IPS-NIHi7 (cell line): ENCODE data around the gene REEP5.
"Not testable (repeated sequence)": the region's sequence is repeated elsewhere in the genome, so short reads cannot be mapped to it uniquely, and the experiment has no call there.

Source experiments
- DNase-seq: peaks from one replicate; pipeline ENCODE4 v3.0.0; 2012; ENCODE audit warnings: mixed read lengths; ENCODE audit errors: extremely low spot score

The REEP5 gene

DNA sequence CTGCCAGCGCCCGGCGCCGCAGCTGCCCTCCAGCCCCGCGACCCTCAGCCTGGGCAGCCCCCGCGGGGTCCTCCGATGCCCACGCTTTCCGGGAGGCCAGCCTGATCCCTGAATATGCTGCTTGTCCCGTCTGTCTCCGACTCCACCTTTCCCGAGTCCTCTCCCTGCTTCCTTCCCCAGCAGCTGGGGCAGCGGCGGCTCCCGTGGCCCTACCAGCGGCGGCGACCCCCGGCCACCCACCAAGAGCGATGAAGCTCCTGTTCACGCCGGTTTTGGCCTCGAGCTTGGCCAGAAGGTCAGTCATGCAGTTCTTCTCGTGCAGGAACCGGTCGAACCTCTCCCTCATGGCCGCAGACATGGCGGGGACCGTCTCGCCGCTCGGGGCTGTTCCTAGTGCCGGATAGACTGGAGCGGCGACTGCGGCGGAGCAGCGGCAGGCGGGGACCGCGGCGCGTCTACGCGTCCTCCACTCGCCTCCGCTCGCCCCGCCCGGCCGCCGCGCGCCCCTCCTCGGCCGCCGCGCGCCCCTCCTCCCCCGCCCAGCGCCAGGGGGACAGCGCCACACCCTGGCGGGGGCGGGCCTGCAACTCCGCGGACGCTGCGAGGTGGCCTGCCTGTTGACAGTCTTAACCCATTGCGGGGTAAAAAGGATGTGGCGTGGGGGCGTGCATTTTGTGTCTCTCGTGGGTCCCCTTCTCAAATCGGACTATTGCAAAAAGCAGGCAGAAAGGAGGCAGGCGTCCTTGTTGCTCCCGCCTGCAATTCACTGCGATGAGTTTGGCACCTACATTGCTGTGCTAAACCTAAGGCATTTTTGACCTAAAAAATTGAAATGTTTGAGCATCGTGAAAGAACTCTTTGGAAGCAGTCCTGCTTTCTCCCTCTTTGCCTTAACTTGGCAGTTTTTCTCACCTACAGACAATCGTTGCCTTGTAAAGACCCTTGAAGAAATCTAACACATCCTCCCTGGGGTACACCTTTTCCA is at the start of gene REEP5:
Gene REEP5 (minus strand): TSS at position 395 of the 985 bp plus-strand sequence. CDS start 37 bp downstream, at position 358.
- peak; percentile 96 for DNase-seq

DNA sequence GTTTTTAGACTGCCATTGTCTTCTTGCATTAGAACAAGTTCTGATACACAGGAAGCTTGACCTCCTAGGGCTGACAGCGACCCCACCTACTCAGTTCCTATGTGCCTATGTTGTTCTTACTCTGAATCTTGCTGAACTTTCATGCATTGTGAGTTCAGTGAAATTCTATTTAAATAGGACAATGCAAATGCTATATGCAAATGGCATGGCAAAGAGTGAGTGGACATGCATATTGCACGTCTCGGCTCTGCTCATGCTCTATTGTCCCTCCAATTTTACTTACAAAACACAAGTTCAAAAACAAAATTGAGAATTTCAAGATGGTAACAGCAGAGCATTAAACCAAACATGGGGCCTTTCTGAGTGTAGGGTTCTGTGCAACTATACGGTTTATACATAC is 49.2 kb upstream of the REEP5 start:
- DNase-seq: no peak

- DNase-seq: no peak
These were observed 46.5 kb upstream of the REEP5 start for GRCh38 chr5:112968411-112969106.

GRCh38 chr5:112967520-112968083 is 45.6 kb upstream of the REEP5 start:
- no peak for DNase-seq

DNA sequence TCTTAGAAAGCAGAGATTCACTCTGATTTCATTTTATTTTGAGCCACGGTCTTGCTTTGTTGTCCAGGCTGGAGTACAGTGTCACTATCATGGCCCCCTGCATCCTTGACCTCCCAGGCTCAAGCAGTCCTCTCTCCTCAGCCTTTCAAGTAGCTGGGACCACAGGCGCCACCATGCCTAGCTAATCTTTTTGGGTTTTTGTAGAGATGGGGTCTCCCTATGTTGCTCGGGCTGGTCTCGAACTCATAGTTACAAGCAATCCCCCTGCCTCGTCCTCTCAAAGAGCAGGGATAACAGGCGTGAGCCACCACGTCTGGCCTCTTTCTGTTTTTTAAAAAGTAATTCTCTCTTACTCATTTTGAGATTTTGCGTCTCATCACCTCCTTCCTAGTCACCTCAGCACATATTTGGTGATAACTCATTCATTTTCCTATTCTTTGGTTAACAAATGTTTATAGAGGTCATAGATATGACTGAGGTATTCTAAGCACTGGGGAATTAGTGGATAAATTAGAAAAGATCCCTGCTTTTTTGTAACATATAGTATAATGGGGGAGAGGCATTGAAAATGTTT is 43.8 kb upstream of the REEP5 start:
- DNase-seq: no peak

DNA sequence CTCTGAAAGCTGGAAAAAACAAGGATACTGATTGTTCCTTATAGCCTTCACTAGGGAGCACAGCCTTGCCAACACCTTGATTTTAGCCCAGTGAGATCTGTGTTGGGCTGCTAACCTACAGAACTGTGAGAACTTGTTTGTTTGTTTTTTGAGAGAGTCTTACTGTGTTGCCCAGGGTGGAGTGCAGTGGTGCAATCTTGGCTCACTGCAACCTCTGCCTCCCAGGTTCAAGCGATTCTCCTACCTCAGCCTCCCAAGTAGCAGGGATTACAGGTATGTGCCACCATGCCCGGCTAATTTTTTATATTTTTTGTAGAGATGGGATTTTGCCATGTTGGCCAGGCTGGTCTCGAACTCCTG is 41.3 kb upstream of the REEP5 start:
- not testable (repeated sequence) for DNase-seq

GRCh38 chr5:112960863-112961504 is 39.0 kb upstream of the REEP5 start:
- DNase-seq: no peak

DNA sequence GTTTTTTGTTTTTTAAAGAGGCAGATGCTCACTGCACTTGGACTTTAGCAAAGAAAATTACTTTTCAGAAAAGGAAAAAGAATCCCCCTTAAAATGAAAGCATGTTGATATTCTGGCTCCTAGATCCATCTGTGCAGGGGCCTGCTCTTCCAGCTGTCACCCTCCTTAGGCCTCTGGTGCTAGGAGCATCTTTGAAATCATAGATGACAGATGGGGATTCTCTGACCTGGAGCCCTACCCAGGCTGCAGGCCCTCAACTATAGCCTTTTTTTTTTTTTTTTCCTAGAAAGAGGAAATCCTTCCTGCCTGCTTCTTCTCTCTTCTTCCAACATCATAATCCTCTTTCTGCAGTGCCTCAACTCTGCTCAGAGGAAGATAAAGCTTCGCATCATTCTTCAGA is 38.3 kb upstream of the REEP5 start:
- no peak for DNase-seq

DNA sequence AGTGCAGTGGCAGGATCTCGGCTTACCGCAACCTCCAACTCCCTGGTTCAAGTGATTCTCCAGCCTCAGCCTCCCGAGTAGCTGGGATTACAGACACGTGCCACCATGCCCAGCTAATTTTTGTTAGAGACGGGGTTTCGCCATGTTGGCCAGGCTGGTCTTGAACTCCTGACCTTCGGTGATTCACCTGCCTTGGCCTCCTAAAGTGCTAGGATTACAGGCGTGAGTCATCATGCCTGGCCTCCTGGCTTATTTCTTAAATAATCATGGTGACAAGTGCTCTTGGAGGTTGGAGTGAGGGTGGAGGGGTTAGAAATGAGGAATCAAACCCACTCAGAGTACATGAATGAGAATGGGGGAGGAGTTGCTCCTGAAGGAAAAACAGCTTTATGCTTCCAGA is 37.8 kb upstream of the REEP5 start:
- DNase-seq: not testable (repeated sequence)

DNA sequence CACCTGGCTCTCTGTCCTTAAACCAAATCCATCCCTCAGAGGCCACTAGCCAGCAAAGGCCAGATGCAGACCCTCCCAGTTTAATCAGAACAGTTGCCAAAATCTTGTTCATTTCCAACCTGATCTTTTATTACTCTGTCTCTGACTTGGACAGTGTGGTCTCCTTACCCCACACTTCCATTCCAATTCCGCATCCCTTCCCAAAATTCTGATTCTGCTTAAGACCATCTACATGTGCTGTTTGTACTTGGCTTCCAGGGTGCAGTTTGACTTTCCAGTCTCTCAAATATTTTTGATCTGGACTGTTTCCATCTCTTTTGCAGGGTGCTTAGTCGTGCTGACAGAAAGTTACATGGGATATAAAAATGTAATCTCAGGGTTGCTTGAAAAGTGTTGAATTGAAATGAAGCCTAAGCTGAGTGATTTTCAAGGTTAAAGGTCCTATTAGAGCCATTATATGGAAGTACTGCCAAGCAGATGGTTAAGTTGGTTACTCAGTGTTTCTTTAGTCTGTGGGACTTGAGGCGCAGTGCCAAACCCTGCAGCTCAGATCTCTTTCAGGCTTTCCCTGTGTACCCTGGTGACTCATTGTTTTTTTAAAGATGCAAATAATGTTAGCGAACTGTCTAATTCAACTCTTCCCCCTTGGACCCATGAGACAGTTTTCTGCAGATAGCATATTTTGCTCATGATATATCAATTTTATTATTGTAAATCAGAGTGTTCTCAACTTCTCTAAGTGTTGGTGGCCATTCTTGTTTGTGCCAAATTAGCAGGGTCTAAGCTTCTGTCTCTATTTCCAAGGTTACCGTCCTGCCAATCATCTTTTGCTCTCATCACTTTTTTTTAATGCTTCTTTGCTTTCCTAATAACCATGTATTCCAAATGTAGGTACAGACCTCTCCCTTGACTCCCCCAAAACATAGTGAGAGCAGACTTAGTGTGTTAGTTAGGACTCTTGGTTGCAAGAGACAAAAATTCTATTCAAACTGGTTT is 36.4 kb upstream of the REEP5 start:
- no peak for DNase-seq

GRCh38 chr5:112957036-112957808 is 35.2 kb upstream of the REEP5 start:
- no peak for DNase-seq

- no peak for DNase-seq
These were observed 34.6 kb upstream of the REEP5 start for GRCh38 chr5:112956606-112957005.

DNA sequence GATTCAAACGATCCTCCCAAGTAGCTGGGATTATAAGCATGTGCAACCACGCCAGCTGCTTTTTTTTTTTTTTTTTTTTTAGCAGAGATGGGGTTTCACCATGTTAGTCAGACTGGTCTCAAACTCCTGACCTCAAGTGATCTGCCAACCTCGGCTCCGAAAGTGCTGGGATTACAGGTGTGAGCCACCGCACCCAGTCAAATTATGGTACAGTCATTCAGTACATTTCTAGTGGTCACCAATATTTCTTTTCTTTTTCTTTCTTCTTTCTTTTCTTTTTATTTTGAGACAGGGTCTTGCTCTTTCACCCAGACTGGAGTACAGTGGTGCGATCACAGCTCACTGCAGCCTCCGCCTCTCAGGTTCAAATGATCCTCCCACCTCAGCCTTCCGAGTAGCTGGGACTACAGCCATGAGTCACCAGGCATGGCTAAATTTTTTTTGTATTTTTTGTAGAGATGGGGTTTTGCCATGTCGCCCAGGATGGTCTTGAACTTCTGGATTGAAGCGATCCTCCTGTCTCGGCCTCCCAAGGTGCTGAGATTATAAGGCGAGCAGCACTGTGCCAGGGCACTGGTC is 29.2 kb upstream of the REEP5 start:
- DNase-seq: no peak

GRCh38 chr5:112948458-112948857 is 26.4 kb upstream of the REEP5 start:
- DNase-seq: no peak

GRCh38 chr5:112940670-112941069 is 18.6 kb upstream of the REEP5 start:
- DNase-seq: no peak

GRCh38 chr5:112938286-112938685 is 16.3 kb upstream of the REEP5 start:
- no peak for DNase-seq

DNA sequence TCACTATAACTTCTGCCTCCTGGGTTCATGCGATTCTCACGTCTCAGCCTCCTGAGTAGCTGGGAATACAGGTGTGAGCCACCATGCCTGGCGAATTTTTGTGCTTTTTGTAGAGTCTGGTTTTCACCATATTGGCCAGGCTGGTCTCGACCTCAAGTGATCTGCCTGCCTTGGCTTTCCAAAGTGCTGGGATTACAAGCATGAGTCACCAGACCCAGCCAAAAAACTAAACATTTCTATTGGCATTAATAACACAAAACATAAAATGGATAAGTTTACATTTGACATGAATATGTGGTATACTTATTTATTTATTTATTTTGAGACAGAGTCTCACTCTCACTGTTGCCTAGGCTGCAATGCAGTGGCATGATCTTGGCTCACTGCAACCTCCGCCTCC is 13.6 kb upstream of the REEP5 start:
- no peak for DNase-seq

DNA sequence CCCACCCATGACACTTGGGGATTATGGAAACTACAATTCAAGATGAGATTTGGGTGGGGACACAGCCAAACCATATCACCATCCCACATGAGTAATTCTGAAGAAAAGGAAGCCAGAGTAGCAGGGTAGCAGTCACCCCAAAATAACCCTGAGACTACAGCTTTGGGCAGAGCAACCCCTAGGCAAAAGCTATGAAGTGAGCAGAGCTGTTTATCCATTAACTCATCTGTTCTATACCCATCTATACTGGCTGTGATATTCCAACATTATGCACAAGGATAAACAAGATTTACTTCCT is 12.3 kb upstream of the REEP5 start:
- DNase-seq: no peak

DNA sequence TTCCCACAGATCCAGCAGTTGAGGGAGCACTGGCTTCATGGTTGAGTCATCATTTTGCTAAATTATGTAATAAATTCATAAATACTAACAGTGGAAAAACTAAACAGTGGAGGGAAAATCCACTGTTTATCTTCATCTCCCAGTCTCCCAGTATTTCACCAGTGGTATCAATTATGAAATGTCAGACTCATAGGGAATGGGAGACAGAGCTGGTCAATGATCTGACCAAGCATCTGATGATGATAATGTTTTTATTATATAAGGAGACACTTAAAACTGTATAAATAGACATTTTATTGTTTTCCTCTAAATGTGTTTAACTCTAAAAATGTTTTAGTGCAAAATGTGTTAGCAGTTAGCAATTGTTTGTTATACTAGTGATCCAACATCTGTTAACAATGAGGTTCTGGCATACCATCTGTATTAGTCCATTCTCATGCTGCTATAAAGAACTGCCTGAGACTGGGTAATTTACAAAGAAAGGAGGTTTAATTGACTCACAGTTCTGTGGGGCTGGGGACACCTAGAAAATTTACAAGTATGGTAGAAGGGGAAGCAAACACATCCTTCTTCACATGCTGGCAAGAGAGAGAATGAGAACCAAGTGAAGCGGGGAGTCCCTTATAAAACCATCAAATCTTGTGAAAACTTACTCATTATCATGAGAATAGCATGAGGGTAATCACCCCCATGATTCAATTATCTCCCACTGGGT is 11.8 kb upstream of the REEP5 start:
- no peak for DNase-seq
